H9 (cell line): ENCODE measurements around the gene KLC1. TPM values are rescaled to one million over a fixed set of nuclear protein-coding genes. Genes with fewer than 3 reads are reported as not detected.

Source experiments
- DNase-seq: peaks from one replicate; pipeline ENCODE4 v3.0.0-alpha.2; 2017
- H2AFZ ChIP-seq: one replicate; pipeline ENCODE4 v1.6.1; 2013; ENCODE audit warnings: mild to moderate bottlenecking, low read length, control low read depth, moderate library complexity
- H2AK5ac ChIP-seq: 2 replicates; pipeline ENCODE4 v1.6.1; 2013; ENCODE audit warnings: low read length, control low read depth, mixed read lengths; ENCODE audit not compliant: insufficient read length
- H2BK120ac ChIP-seq: one replicate; pipeline ENCODE4 v1.6.1; 2013; ENCODE audit warnings: low read depth, mild to moderate bottlenecking, low read length, control low read depth, inconsistent platforms; ENCODE audit not compliant: poor library complexity, severe bottlenecking
- H2BK12ac ChIP-seq: 2 replicates; pipeline ENCODE4 v1.6.1; 2013; ENCODE audit warnings: low read length, control low read depth, mixed read lengths, low read depth; ENCODE audit not compliant: insufficient read length
- H2BK15ac ChIP-seq: 2 replicates; pipeline ENCODE4 v1.6.1; 2013; ENCODE audit warnings: low read depth, low read length, control low read depth
- H2BK20ac ChIP-seq: one replicate; pipeline ENCODE4 v1.6.1; 2013; ENCODE audit warnings: low read depth, mild to moderate bottlenecking, low read length, control low read depth, inconsistent platforms; ENCODE audit not compliant: poor library complexity, severe bottlenecking
- H2BK5ac ChIP-seq: 2 replicates; pipeline ENCODE4 v1.6.1; 2013; ENCODE audit warnings: low read length, control low read depth, mixed read lengths; ENCODE audit not compliant: insufficient read length
- H3K14ac ChIP-seq: 2 replicates; pipeline ENCODE4 v1.6.1; 2013; ENCODE audit warnings: low read length, control low read depth; ENCODE audit not compliant: insufficient read depth
- H3K18ac ChIP-seq: 2 replicates; pipeline ENCODE4 v1.6.1; 2013; ENCODE audit warnings: low read depth, mild to moderate bottlenecking, mixed read lengths, low read length, control low read depth; ENCODE audit not compliant: insufficient read length
- H3K23ac ChIP-seq: 2 replicates; pipeline ENCODE4 v1.6.1; 2013; ENCODE audit warnings: low read length, control low read depth, mixed read lengths, low read depth; ENCODE audit not compliant: insufficient read length
- H3K23me2 ChIP-seq: 2 replicates; pipeline ENCODE4 v1.6.1; 2013; ENCODE audit warnings: low read depth, mild to moderate bottlenecking, mixed read lengths, low read length, control low read depth; ENCODE audit not compliant: insufficient read length, poor library complexity, severe bottlenecking
- H3K27ac ChIP-seq: 2 replicates; pipeline ENCODE4 v1.5.1; 2013; ENCODE audit warnings: low read length, control low read depth, mixed read lengths, low read depth; ENCODE audit not compliant: insufficient read length
- H3K27me3 ChIP-seq: 2 replicates; pipeline ENCODE4 v1.6.1; 2013; ENCODE audit warnings: low read length, control low read depth, inconsistent platforms; ENCODE audit not compliant: insufficient read depth
- H3K4ac ChIP-seq: 2 replicates; pipeline ENCODE4 v1.6.1; 2013; ENCODE audit warnings: low read depth, mild to moderate bottlenecking, control low read depth, inconsistent platforms, low read length, moderate library complexity
- H3K4me1 ChIP-seq: 2 replicates; pipeline ENCODE4 v1.6.1; 2013; ENCODE audit warnings: low read length, control low read depth, inconsistent platforms; ENCODE audit not compliant: insufficient read depth
- H3K4me2 ChIP-seq: 2 replicates; pipeline ENCODE4 v1.6.1; 2013; ENCODE audit warnings: low read length, control low read depth, mixed read lengths; ENCODE audit not compliant: insufficient read length, insufficient read depth
- H3K56ac ChIP-seq: 2 replicates; pipeline ENCODE4 v1.6.1; 2013; ENCODE audit warnings: low read depth, mild to moderate bottlenecking, mixed read lengths, low read length, control low read depth; ENCODE audit not compliant: insufficient read length
- H3K79me1 ChIP-seq: 2 replicates; pipeline ENCODE4 v1.6.1; 2013; ENCODE audit warnings: low read depth, mild to moderate bottlenecking, moderate library complexity, low read length, control low read depth, inconsistent platforms; ENCODE audit not compliant: insufficient read depth, poor library complexity, severe bottlenecking
- H3K79me2 ChIP-seq: 2 replicates; pipeline ENCODE4 v1.6.1; 2013; ENCODE audit warnings: low read length, control low read depth, inconsistent platforms; ENCODE audit not compliant: insufficient read depth
- H3K9ac ChIP-seq: 2 replicates; pipeline ENCODE4 v1.6.1; 2013; ENCODE audit warnings: low read length, control low read depth, mixed read lengths; ENCODE audit not compliant: insufficient read length; ENCODE audit errors: extremely low read depth
- H3K9me3 ChIP-seq: one replicate; pipeline ENCODE4 v1.6.1; 2013; ENCODE audit warnings: low read depth, low read length, inconsistent platforms; ENCODE audit not compliant: control insufficient read depth
- H3T11ph ChIP-seq: one replicate; pipeline ENCODE4 v1.6.1; 2013; ENCODE audit warnings: mild to moderate bottlenecking, low read length, control low read depth, inconsistent platforms
- H4K20me1 ChIP-seq: one replicate; pipeline ENCODE4 v1.6.1; 2013; ENCODE audit not compliant: control insufficient read depth, insufficient read length, insufficient read depth
- H4K5ac ChIP-seq: 2 replicates; pipeline ENCODE4 v1.6.1; 2013; ENCODE audit warnings: low read depth, mild to moderate bottlenecking, mixed read lengths, low read length, control low read depth; ENCODE audit not compliant: insufficient read length
- H4K8ac ChIP-seq: replicated peaks from 2 replicates; pipeline ENCODE4 v1.6.1; 2013; ENCODE audit warnings: low read length, control low read depth, mixed read lengths, low read depth; ENCODE audit not compliant: insufficient read length
- H4K91ac ChIP-seq: 2 replicates; pipeline ENCODE4 v1.6.1; 2013; ENCODE audit warnings: low read depth, mild to moderate bottlenecking, moderate library complexity, mixed read lengths, low read length, control low read depth; ENCODE audit not compliant: insufficient read length
- H3K27ac Mint-ChIP-seq, 3 experiments: 2 replicates in 2 of 3; 3 replicates in 1 of 3; pipeline ENCODE4 v1.8.0; 2020 to 2021; ENCODE audit warnings: mixed read lengths in 3 of 3, mild to moderate bottlenecking in 1 of 3, moderate library complexity in 1 of 3
- H3K27me3 Mint-ChIP-seq: 2 replicates; pipeline ENCODE4 v1.8.0; 2021; ENCODE audit warnings: low read depth, mild to moderate bottlenecking, moderate library complexity, mixed read lengths
- H3K36me3 Mint-ChIP-seq, 3 experiments: 2 replicates in 2 of 3; 3 replicates in 1 of 3; pipeline ENCODE4 v1.8.0; 2020 to 2021; ENCODE audit warnings: low read depth in 3 of 3, mixed read lengths in 3 of 3; ENCODE audit not compliant: insufficient read depth in 1 of 3
- H3K4me1 Mint-ChIP-seq, 2 experiments: 2 replicates each; pipeline ENCODE4 v1.8.0; 2020; ENCODE audit warnings: mixed read lengths in 2 of 2
- H3K4me3 Mint-ChIP-seq, 2 experiments: 2 replicates in 1 of 2; 3 replicates in 1 of 2; pipeline ENCODE4 v1.8.0; 2020 to 2021; ENCODE audit warnings: mild to moderate bottlenecking in 2 of 2, mixed read lengths in 2 of 2, moderate library complexity in 1 of 2
- H3K9me3 Mint-ChIP-seq, 2 experiments: 2 replicates in 1 of 2; 3 replicates in 1 of 2; pipeline ENCODE4 v1.8.0; 2020; ENCODE audit warnings: mild to moderate bottlenecking in 2 of 2, mixed read lengths in 2 of 2, moderate library complexity in 1 of 2
- CTCF ChIP-seq: fragments of 200-600 bp; sonication (generic); conservative IDR thresholded peaks from 3 replicates; pipeline ENCODE4 v1.8.0; 2021; ENCODE audit warnings: antibody characterized with exemption, mild to moderate bottlenecking
- WGBS: extraction: QIAGEN DNeasy Blood & Tissue Kit; methylation state at CpG from one replicate; pipeline ENCODE4 v1.1.7; 2013; ENCODE audit warnings: missing lambda C conversion rate, low lambda C conversion rate, mixed read lengths; ENCODE audit not compliant: insufficient read length; ENCODE audit errors: extremely low coverage; 5-methylcytosine and 5-hydroxymethylcytosine counted together
- total RNA-seq: library from RNA; stranded (reverse); gene quantifications from 2 replicates; pipeline ENCODE4 v1.2.1, GENCODE V29; 2021

KLC1 gene
- total RNA-seq, 1 experiment from 2014 or later: 143 TPM

GRCh38 chr14:103730490-103731035 lies 101.6 kb downstream of the KLC1 start:
- Histone ChIP-seq H3T11ph (no peak overlapping the region), H3K27me3 (no peaks in the 10 kb centered on the region), H3K4ac (no peak overlapping the region), H3K14ac (no peak overlapping the region; the same call in 1 of the 2 replicates), H3K79me1 (no peaks in the 10 kb centered on the region), H3K18ac (no peak overlapping the region), H2BK12ac (no peak overlapping the region), H3K4me2 (no peak overlapping the region), H3K79me2 (no peaks in the 10 kb centered on the region), H2BK120ac (no peak overlapping the region), H4K91ac (no peak overlapping the region), H3K23ac (no peak overlapping the region), H3K4me1 (no peaks in the 10 kb centered on the region), H2BK15ac (no peak overlapping the region), H4K5ac (no peak overlapping the region), H2AK5ac (no peak overlapping the region), H4K8ac (no peak overlapping the region), H3K23me2 (no peaks in the 10 kb centered on the region), H2BK20ac (no peak overlapping the region), H3K9ac (no peak overlapping the region), H3K9me3 (no peaks in the 10 kb centered on the region), H2AFZ (no peak overlapping the region), H3K27ac (no peak overlapping the region), H4K20me1 (peaks cover 3% of the 10 kb centered on the region), H2BK5ac (no peak overlapping the region), H3K56ac (no peak overlapping the region)
- no peak overlapping the region; a peak in 1 of 7 replicates for H3K27ac Mint-ChIP-seq
- H3K4me3 Mint-ChIP-seq: no peak overlapping the region
- no peaks in the 10 kb centered on the region for H3K9me3 Mint-ChIP-seq
- H3K27me3 Mint-ChIP-seq: no peaks in the 10 kb centered on the region
- no peak for DNase-seq
- WGBS: no CpG with 5 or more reads among the region's 15 CpGs
- H3K4me1 Mint-ChIP-seq: no peaks in the 10 kb centered on the region
- TF ChIP-seq CTCF: peak; percentile 22; the same call in 1 of the 3 replicates
- peaks cover 2 to 44% (median 34%) of the 10 kb centered on the region in 3 experiments; a peak in 6 of 7 replicates for H3K36me3 Mint-ChIP-seq
